Sigmoid colon (tissue), 7 donors: Measurements from ENCODE around the gene STRIP1. TPM values are rescaled to one million over a fixed set of nuclear protein-coding genes. Genes with fewer than 3 reads are reported as not detected.

Experiments
- DNase-seq: peaks from one replicate; pipeline ENCODE4 v3.0.0-alpha.2; 2019
- H3K27ac ChIP-seq, 4 donors: fragments of 200-600 bp; sonication (generic); one replicate each; pipeline ENCODE4 v1.5.1; 2016 to 2019; ENCODE audit warnings: mild to moderate bottlenecking in 1 of 4
- H3K27me3 ChIP-seq, 3 donors: fragments of 200-600 bp; sonication (generic); one replicate each; pipeline ENCODE4 v1.5.1; 2019; ENCODE audit warnings: mild to moderate bottlenecking in 1 of 3
- H3K36me3 ChIP-seq, 4 donors: fragments of 200-600 bp; sonication (generic); one replicate each; pipeline ENCODE4 v1.5.1; 2016 to 2019
- H3K4me1 ChIP-seq, 4 donors: fragments of 200-600 bp; sonication (generic); one replicate each; pipeline ENCODE4 v1.5.1; 2017 to 2019
- H3K4me3 ChIP-seq, 4 donors: fragments of 200-600 bp; sonication (generic); one replicate each; pipeline ENCODE4 v1.5.1; 2017 to 2019; ENCODE audit warnings: mild to moderate bottlenecking in 2 of 4, moderate library complexity in 1 of 4
- H3K9me3 ChIP-seq, 4 donors: fragments of 200-600 bp in 3 of 4; sonication (generic) in 3 of 4; one replicate each; pipeline versions ENCODE4 v1.5.1 to v1.6.1; 2013 to 2019
- CTCF ChIP-seq, 4 experiments: fragments of 450-650 bp in 3 of 4; fragments of 200-600 bp in 1 of 4; IDR thresholded peaks; one replicate each; pipeline ENCODE4 v1.5.1; 2016 to 2019; ENCODE audit warnings: antibody characterized with exemption in 4 of 4, mild to moderate bottlenecking in 3 of 4, moderate library complexity in 2 of 4
- EP300 ChIP-seq, 4 donors: sonication (generic); formaldehyde crosslinking; IDR thresholded peaks; one replicate each; pipeline ENCODE4 v1.6.1; 2017; ENCODE audit warnings: antibody characterized with exemption in 4 of 4
- POLR2A ChIP-seq, 2 donors: fragments of 450-650 bp; IDR thresholded peaks; one replicate each; pipeline ENCODE4 v1.6.1; 2016; ENCODE audit warnings: antibody characterized with exemption in 2 of 2, mild to moderate bottlenecking in 2 of 2, moderate library complexity in 2 of 2
- POLR2AphosphoS5 ChIP-seq, 4 donors: sonication (generic); formaldehyde crosslinking; IDR thresholded peaks; one replicate each; pipeline ENCODE4 v1.6.1; 2017; ENCODE audit warnings: antibody characterized with exemption in 4 of 4
- WGBS, 2 donors: extraction: QIAGEN DNeasy Blood & Tissue Kit; methylation state at CpG; one replicate each; pipeline ENCODE4 v1.1.7; 2013; 5-methylcytosine and 5-hydroxymethylcytosine counted together
- intact Hi-C: fragments of 100-400 bp; cut with DNase I; formaldehyde crosslinking; loops from one replicate; pipeline ENCODE4 v1.15.1; 2023
- polyA plus RNA-seq, 3 donors: library from polyadenylated mRNA; stranded (reverse); fragments of 200-250 nt; gene quantifications; one replicate each; pipeline ENCODE4 v1.2.3, GENCODE V29; 2013
- total RNA-seq, 4 donors: library from RNA; depleted of rRNA; stranded (reverse); fragments of >200 nt; gene quantifications; one replicate each; pipeline ENCODE4 v1.1.0, GENCODE V29; 2016
- donor health status: healthy with polysubstance abuse.
- donor health status: Bipolar disorder and iron deficiency.
- donor health status: healthy.

The STRIP1 gene
- total and polyA plus RNA-seq, 7 donors: 7.9 to 47.8 (median 32.8) TPM

GRCh38 chr1:110048240-110048639, 13.8 kb downstream of the STRIP1 start:
- Histone ChIP-seq H3K4me1 (peaks cover 0 to 17% (median 15%) of the 10 kb centered on the region in 4 donors), H3K36me3 (peaks cover 43 to 100% (median 73%) of the 10 kb centered on the region in 4 donors), H3K27me3 (no peaks in the 10 kb centered on the region), H3K9me3 (no peaks in the 10 kb centered on the region), H3K4me3 (no peak overlapping the region), H3K27ac (no peak overlapping the region)
- TF ChIP-seq POLR2AphosphoS5 (IDR thresholded peaks at IDR 0.05) (no peak), POLR2A (IDR thresholded peaks at IDR 0.05) (no peak), EP300 (IDR thresholded peaks at IDR 0.05) (no peak), CTCF (IDR thresholded peaks at IDR 0.05) (no peak)
- intact Hi-C loops: no loop called here
- WGBS, 2 donors: 95 to 96% methylated on average over 5 of the region's 5 CpGs
- no peak for DNase-seq

- TF ChIP-seq EP300 (IDR thresholded peaks at IDR 0.05) (no peak), POLR2AphosphoS5 (IDR thresholded peaks at IDR 0.05) (no peak), POLR2A (IDR thresholded peaks at IDR 0.05) (no peak), CTCF (IDR thresholded peaks at IDR 0.05) (no peak)
- 40 to 83% methylated on average over 9 of the region's 9 CpGs for WGBS, 2 donors
- DNase-seq: no peak
Observed at GRCh38 chr1:110048923-110049601, 14.6 kb downstream of the STRIP1 start.

GRCh38 chr1:110049801-110050601, 15.6 kb downstream of the STRIP1 start:
- Histone ChIP-seq H3K9me3 (no peaks in the 10 kb centered on the region), H3K27ac (peak overlapping the region in 1 of 4 donors; percentile 32), H3K4me1 (peaks cover 0 to 17% (median 15%) of the 10 kb centered on the region in 4 donors), H3K27me3 (no peaks in the 10 kb centered on the region), H3K4me3 (no peak overlapping the region), H3K36me3 (peaks cover 33 to 100% (median 74%) of the 10 kb centered on the region in 4 donors)
- 70 to 82% methylated on average over 11 of the region's 11 CpGs for WGBS, 2 donors
- TF ChIP-seq EP300 (IDR thresholded peaks at IDR 0.05): no peak
- no peak for TF ChIP-seq POLR2AphosphoS5 (IDR thresholded peaks at IDR 0.05)
- no peak for TF ChIP-seq POLR2A (IDR thresholded peaks at IDR 0.05)
- TF ChIP-seq CTCF (IDR thresholded peaks at IDR 0.05): no peak
- no peak for DNase-seq
- intact Hi-C loops: no loop called here

More at GRCh38 chr1:110048923-110049601, 14.6 kb downstream of the STRIP1 start:
- Histone ChIP-seq H3K27me3 (no peaks in the 10 kb centered on the region), H3K9me3 (no peaks in the 10 kb centered on the region), H3K27ac (peak overlapping the region in 1 of 4 donors; percentile 32), H3K4me3 (no peak overlapping the region), H3K36me3 (peaks cover 34 to 100% (median 69%) of the 10 kb centered on the region in 4 donors), H3K4me1 (peaks cover 0 to 17% (median 15%) of the 10 kb centered on the region in 4 donors)
- intact Hi-C loops: no loop called here

- intact Hi-C loops: no loop called here
- no peaks in the 10 kb centered on the region for H3K27me3 ChIP-seq
- no peaks in the 10 kb centered on the region for H3K9me3 ChIP-seq
- no peak for TF ChIP-seq EP300 (IDR thresholded peaks at IDR 0.05)
- no peak for TF ChIP-seq POLR2AphosphoS5 (IDR thresholded peaks at IDR 0.05)
- TF ChIP-seq POLR2A (IDR thresholded peaks at IDR 0.05): no peak
- no peak for TF ChIP-seq CTCF (IDR thresholded peaks at IDR 0.05)
- H3K27ac ChIP-seq: peak overlapping the region in 1 of 4 donors; percentile 13
- peaks cover 0 to 18% (median 17%) of the 10 kb centered on the region in 4 donors for H3K4me1 ChIP-seq
- peaks cover 31 to 100% (median 70%) of the 10 kb centered on the region in 4 donors for H3K36me3 ChIP-seq
- WGBS, 2 donors: 85 to 86% methylated on average over 4 of the region's 4 CpGs
- DNase-seq: no peak
- no peak overlapping the region for H3K4me3 ChIP-seq
Observed at GRCh38 chr1:110050602-110051261, 16.3 kb downstream of the STRIP1 start.
